ENCODE data around the gene TEX22.

TEX22 gene, protein sequence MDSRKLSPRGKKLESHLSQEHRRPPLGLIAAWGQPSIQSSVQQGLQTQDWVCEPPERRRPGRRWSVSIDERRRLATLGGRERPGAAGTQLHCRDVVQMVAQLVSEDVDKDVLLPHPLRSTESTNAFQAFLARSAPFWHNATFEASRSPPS

DNA sequence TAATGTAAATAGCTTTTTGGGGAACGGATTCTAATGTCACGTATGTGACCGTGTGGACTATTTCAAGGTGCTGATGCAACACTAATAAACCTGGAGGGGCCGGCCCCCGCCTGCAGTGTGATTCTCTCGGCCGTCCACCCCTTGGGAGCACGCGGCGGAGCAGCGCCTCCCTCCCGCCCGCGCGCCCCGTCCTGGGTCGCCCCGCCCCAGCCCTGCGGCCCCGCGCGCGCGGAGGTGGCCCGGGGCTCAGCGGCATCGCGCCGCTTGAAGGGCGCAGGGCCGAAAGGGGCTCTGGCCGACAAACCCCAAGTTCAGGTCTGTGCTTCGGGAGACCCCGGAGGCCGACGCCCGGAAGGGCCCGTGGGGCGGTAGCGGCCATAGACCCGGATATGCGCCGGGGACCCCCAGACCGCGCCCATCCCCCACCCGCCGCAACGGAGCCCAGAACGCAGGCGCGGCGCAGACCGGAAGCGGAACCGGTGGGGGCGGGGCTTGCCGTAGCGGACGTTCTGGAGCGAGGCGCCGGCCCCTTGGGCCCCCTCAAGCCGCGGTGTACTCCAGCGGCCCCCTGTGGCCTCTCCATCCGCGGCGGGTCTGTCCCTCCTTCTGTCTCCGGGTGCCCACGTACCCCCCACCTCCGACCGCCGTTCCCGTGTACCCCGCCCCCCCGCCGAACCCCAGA, at the start of gene TEX22:
TSS of gene TEX22 (plus strand) at position 495 of the 682 bp plus-strand sequence. CDS start 803 bp downstream, outside the sequence.
- TF ChIP-seq SP1 (IDR thresholded peaks at IDR 0.05), result no peak
- TF ChIP-seq FOXA1 (IDR thresholded peaks at IDR 0.05), result no peak
- no peak for TF ChIP-seq ZNF384 (IDR thresholded peaks at IDR 0.05)
- TF ChIP-seq NFRKB (IDR thresholded peaks at IDR 0.05), result no peak
- TF ChIP-seq CTBP1 (IDR thresholded peaks at IDR 0.05; ENCODE audit: borderline replicate concordance), result no peak
- no peak for TF ChIP-seq BHLHE40 (IDR thresholded peaks at IDR 0.05; ENCODE audit: borderline replicate concordance)
- TF ChIP-seq, protein P1, sequence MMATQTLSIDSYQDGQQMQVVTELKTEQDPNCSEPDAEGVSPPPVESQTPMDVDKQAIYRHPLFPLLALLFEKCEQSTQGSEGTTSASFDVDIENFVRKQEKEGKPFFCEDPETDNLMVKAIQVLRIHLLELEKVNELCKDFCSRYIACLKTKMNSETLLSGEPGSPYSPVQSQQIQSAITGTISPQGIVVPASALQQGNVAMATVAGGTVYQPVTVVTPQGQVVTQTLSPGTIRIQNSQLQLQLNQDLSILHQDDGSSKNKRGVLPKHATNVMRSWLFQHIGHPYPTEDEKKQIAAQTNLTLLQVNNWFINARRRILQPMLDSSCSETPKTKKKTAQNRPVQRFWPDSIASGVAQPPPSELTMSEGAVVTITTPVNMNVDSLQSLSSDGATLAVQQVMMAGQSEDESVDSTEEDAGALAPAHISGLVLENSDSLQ (IDR thresholded peaks at IDR 0.05), result no peak
- TF ChIP-seq ELF4 (IDR thresholded peaks at IDR 0.05), result peak; percentile 44; the same call in 1 of the 2 replicates
- TF ChIP-seq LEF1 (IDR thresholded peaks at IDR 0.05; ENCODE audit: borderline replicate concordance), result 0 out of 2 replicates have a peak, but pooled peaks have one; percentile 68
- no peak for TF ChIP-seq SUZ12 (IDR thresholded peaks at IDR 0.05)
- no peak for TF ChIP-seq FOXM1 (IDR thresholded peaks at IDR 0.05; ENCODE audit: borderline replicate concordance)
- no peak for TF ChIP-seq FOXK2 (IDR thresholded peaks at IDR 0.05)
- TF ChIP-seq HDGF (IDR thresholded peaks at IDR 0.05; ENCODE audit: borderline replicate concordance), result no peak
- CTCF ChIA-PET, result no interaction called here
- DNase-seq (ENCODE audit: extremely low spot score), result peak; percentile 81
- POLR2A ChIA-PET, result interaction anchor here (0.7 to 1.4 kb wide), 9 partner anchors 9 to 216 kb away, joined by 3 to 7 read pairs (median 3); no protein-coding TSS in a partner anchor

DNA sequence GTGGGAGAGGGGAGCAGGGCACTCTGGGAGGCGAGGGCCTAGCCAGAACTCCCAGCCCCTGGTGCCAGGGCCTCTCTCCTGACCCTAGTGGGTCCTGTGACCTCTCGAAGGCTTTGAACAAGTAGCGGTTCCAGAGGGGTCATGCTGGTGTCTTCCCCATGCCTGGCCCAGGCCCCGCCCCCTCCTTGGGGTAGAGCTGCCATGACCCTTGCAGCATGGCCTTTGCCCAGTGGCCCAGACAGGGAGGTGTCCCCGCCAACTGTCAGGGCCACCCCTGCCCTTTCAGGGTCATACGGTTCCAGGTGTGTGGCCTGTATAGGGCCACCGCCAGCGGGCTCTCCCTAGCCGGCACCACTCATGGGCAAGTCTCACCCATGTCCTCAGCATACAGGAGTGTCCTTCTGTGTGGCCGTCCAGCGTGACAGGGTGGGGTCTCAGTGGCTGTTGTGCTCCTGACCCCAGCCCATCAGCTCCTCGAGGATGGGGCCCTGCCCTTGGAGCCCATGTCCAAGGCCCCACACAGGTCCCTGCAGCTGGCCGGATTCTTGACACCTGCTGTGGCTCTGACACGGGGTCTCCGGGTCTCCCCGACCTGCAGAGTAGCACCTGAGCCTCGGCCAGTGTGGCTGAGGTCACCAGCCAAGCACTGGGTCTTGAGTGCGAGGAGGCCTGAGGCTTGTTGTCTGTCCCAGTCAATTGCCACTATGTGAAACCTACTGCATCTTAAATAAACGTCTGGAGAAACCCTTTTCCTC, 49.2 kb upstream of the TEX22 start:
- no peak for TF ChIP-seq FOXM1 (IDR thresholded peaks at IDR 0.05; ENCODE audit: borderline replicate concordance)
- TF ChIP-seq FOXA1 (IDR thresholded peaks at IDR 0.05), result no peak
- TF ChIP-seq HDGF (IDR thresholded peaks at IDR 0.05; ENCODE audit: borderline replicate concordance), result no peak
- TF ChIP-seq FOXK2 (IDR thresholded peaks at IDR 0.05), result no peak
- ChIA-PET POLR2A (no interaction called here), CTCF (no interaction called here)
- no peak for DNase-seq (ENCODE audit: extremely low spot score)

DNA sequence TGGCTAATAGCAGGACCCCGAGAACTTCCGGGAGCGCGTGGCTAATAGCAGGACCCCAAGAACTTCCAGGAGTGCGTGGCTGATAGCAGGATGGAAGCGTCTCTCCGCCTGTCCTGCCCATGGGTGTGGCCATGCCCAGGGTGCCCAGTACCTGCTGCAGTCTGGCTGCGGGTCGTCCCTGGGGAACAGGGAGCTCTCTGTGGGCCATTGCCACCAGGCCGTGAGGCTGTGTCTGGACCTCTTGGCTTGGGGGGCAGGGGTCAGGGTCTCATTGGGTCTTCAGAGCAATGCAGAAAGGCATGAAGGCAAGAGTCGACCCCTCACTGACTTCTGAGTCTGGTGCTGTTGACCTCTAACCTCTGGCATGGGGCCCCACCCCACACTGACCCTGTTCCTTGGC, 48.3 kb upstream of the TEX22 start:
- DNase-seq (ENCODE audit: extremely low spot score), result no peak
- CTCF ChIA-PET, result interaction anchor here (0.6 kb wide), 2 partner anchors 149 to 195 kb away, joined by 3 read pairs; no protein-coding TSS in a partner anchor
- POLR2A ChIA-PET, result no interaction called here
- TF ChIP-seq SUZ12 (IDR thresholded peaks at IDR 0.05) (no peak), FOXA1 (IDR thresholded peaks at IDR 0.05) (no peak), ELF4 (IDR thresholded peaks at IDR 0.05) (no peak), L3MBTL2 (conservative IDR thresholded peaks at IDR 0.05) (no peak), SP1 (IDR thresholded peaks at IDR 0.05) (no peak), HDGF (IDR thresholded peaks at IDR 0.05; ENCODE audit: borderline replicate concordance) (no peak), ZNF384 (IDR thresholded peaks at IDR 0.05) (no peak), CTBP1 (IDR thresholded peaks at IDR 0.05; ENCODE audit: borderline replicate concordance) (no peak)

DNA sequence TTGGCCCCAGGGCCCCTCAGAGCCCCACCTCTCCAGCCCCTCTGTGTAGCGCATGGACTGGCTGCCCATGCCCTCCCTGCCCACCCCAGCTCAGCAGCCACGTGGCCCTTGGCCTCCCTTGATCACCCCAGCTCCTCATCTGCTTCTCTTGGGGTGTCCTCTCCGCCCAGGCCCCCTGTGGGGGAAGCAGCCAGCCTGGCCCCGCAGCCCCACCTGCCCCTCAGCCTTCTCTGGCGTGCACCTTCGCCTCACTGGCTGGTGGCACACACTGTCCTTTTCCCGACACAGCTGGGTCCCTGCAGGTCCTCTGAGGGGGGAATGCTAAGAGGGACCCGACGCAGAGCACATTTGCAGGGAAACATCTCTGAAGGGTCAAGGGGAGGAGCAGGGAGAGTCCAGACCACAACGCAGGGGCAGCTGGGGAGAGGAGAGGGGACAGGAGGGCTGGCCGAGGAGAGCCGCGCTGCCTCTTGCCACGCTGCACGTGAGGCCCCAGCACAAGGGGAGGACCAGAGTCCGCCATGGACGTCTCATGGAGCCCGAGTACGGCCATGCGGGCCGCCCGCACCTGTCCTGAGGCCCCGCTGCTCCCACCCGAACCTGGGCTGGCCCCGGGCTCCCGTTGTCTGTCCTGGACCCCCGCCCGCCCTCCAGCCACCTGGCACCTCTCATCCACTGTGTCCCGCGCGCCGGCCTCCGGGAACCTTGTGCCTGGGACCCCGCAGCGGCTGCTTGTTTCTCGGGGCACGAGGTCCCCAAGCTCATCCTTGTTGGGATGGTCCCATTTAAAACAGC, 47.7 kb upstream of the TEX22 start:
- ChIA-PET POLR2A (interaction anchor here (1.1 kb wide), 1 partner anchor 36 kb away, joined by 4 read pairs; the partner anchor contains the start of gene PACS2), CTCF (interaction anchor here (0.6 to 1.6 kb wide), 4 partner anchors 149 to 298 kb away, joined by 3 read pairs; no protein-coding TSS in a partner anchor)
- no peak for TF ChIP-seq FOXK2 (IDR thresholded peaks at IDR 0.05)
- no peak for TF ChIP-seq CTBP1 (IDR thresholded peaks at IDR 0.05; ENCODE audit: borderline replicate concordance)
- TF ChIP-seq L3MBTL2 (conservative IDR thresholded peaks at IDR 0.05), result no peak
- TF ChIP-seq FOXM1 (IDR thresholded peaks at IDR 0.05; ENCODE audit: borderline replicate concordance), result no peak
- TF ChIP-seq TARDBP (IDR thresholded peaks at IDR 0.05), result no peak
- TF ChIP-seq ZNF384 (IDR thresholded peaks at IDR 0.05), result no peak
- TF ChIP-seq, protein P1 (IDR thresholded peaks at IDR 0.05), result no peak
- no peak for TF ChIP-seq SUZ12 (IDR thresholded peaks at IDR 0.05)
- no peak for TF ChIP-seq LEF1 (IDR thresholded peaks at IDR 0.05; ENCODE audit: borderline replicate concordance)
- no peak for TF ChIP-seq BHLHE40 (IDR thresholded peaks at IDR 0.05; ENCODE audit: borderline replicate concordance)
- no peak for TF ChIP-seq SP1 (IDR thresholded peaks at IDR 0.05)
- TF ChIP-seq ARNT (IDR thresholded peaks at IDR 0.05), result no peak
- no peak for TF ChIP-seq ELF4 (IDR thresholded peaks at IDR 0.05)
- TF ChIP-seq FOXA1 (IDR thresholded peaks at IDR 0.05), result no peak
- TF ChIP-seq HDGF (IDR thresholded peaks at IDR 0.05; ENCODE audit: borderline replicate concordance), result no peak
- TF ChIP-seq NFRKB (IDR thresholded peaks at IDR 0.05), result no peak
- no peak for DNase-seq (ENCODE audit: extremely low spot score)

DNA sequence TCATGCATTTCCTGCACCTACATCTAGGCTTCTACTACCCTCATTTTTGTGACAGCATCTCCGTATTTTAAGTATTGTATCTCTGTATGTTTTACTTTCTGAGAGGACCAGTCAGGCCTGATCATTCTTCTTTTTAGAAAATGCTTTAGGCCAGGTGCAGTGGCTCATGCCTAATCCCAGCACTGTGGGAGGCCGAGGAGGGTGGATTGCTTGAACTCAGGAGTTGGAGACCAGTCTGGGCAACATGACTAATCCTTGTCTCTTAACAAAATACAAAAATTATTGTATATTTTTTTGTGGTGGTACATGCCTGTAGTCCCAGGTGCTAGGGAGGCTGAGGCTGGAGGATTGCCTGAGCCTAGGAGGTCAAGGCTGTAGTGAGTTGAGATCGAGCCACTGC, 46.9 kb upstream of the TEX22 start:
- DNase-seq (ENCODE audit: extremely low spot score), result no peak
- POLR2A ChIA-PET, result interaction anchor here (1.1 kb wide), 1 partner anchor 37 kb away, joined by 4 read pairs; the partner anchor contains the start of gene PACS2
- CTCF ChIA-PET, result interaction anchor here (0.6 to 1.6 kb wide), 4 partner anchors 9 to 455 kb away, joined by 3 to 4 read pairs (median 4); no protein-coding TSS in a partner anchor
- TF ChIP-seq, protein P1 (IDR thresholded peaks at IDR 0.05), result no peak
- TF ChIP-seq ZNF384 (IDR thresholded peaks at IDR 0.05) (no peak), ARNT (IDR thresholded peaks at IDR 0.05) (no peak), BHLHE40 (IDR thresholded peaks at IDR 0.05; ENCODE audit: borderline replicate concordance) (no peak), HDGF (IDR thresholded peaks at IDR 0.05; ENCODE audit: borderline replicate concordance) (no peak), FOXA1 (IDR thresholded peaks at IDR 0.05) (no peak), ELF4 (IDR thresholded peaks at IDR 0.05) (no peak), FOXM1 (IDR thresholded peaks at IDR 0.05; ENCODE audit: borderline replicate concordance) (no peak), L3MBTL2 (conservative IDR thresholded peaks at IDR 0.05) (no peak), SP1 (IDR thresholded peaks at IDR 0.05) (no peak), NFRKB (IDR thresholded peaks at IDR 0.05) (no peak), CTBP1 (IDR thresholded peaks at IDR 0.05; ENCODE audit: borderline replicate concordance) (no peak), LEF1 (IDR thresholded peaks at IDR 0.05; ENCODE audit: borderline replicate concordance) (no peak), TARDBP (IDR thresholded peaks at IDR 0.05) (no peak), SUZ12 (IDR thresholded peaks at IDR 0.05) (no peak), FOXK2 (IDR thresholded peaks at IDR 0.05) (no peak)
